Body of pancreas (tissue), 4 donors: ENCODE measurements around the gene PYGO2.

Experiments used
- POLR2A ChIP-seq, 3 donors: fragments of 450-650 bp; IDR thresholded peaks; one replicate each; pipeline ENCODE4 v1.6.1; 2016; ENCODE audit warnings: antibody characterized with exemption in 3 of 3, mild to moderate bottlenecking in 2 of 3
- TF ChIP-seq, protein P1 (sequence below), 7 experiments: fragments of 450-650 bp in 4 of 7; fragments of 200-600 bp in 3 of 7; sonication (generic) in 3 of 7; IDR thresholded peaks; one replicate each; pipeline ENCODE4 v1.5.1; 2016 to 2019; ENCODE audit warnings: antibody characterized with exemption in 7 of 7

DNA sequence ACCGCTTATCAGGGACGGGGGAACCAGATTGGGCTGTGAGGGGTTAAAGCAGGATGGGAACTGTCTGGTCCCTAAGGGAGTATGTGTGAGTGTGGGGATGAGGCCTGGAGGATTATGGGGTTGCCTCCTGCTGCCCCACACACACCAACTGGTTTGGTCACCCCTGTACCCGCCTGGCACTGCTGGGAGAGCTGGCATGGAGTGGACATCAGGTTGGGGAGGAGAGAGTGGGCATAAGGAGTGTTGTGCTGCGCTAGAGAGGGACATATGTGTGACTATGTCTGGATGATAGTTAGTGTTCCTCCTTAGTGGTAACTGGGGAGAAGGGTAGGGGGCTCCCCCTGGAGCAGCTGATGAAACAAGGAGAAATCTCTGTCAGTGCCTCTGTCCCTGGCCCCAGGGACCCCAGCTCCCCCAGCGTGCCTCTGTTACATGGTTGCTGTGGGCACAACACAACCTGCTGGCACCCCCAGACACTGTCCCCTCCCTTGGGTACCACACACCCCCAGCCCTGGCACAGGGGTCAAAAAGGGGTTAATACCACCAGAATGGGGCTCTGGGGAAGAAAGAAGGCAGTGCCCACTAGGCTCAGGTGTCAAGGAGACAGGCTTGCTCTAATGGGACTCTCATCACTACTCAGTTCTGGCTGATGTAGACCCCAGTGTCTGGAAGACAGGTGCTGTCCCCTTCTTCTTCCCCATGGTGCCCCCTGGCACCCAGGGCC lies 42.9 kb upstream of the PYGO2 start:
- no peak for TF ChIP-seq POLR2A (IDR thresholded peaks at IDR 0.05)
- TF ChIP-seq, protein P1, sequence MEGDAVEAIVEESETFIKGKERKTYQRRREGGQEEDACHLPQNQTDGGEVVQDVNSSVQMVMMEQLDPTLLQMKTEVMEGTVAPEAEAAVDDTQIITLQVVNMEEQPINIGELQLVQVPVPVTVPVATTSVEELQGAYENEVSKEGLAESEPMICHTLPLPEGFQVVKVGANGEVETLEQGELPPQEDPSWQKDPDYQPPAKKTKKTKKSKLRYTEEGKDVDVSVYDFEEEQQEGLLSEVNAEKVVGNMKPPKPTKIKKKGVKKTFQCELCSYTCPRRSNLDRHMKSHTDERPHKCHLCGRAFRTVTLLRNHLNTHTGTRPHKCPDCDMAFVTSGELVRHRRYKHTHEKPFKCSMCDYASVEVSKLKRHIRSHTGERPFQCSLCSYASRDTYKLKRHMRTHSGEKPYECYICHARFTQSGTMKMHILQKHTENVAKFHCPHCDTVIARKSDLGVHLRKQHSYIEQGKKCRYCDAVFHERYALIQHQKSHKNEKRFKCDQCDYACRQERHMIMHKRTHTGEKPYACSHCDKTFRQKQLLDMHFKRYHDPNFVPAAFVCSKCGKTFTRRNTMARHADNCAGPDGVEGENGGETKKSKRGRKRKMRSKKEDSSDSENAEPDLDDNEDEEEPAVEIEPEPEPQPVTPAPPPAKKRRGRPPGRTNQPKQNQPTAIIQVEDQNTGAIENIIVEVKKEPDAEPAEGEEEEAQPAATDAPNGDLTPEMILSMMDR (IDR thresholded peaks at IDR 0.05): no peak
